T follicular helper cell (primary cell): ENCODE data around the gene MARCHF6.
"Not testable (repeated sequence)": the region's sequence is repeated elsewhere in the genome, so short reads cannot be mapped to it uniquely, and the experiment has no call there.

Source experiments
- DNase-seq: peaks from one replicate; pipeline ENCODE4 v3.0.0-alpha.2; 2020; ENCODE audit warnings: low read depth
- total RNA-seq, 2 experiments: gene quantifications; one replicate each; lab custom pipeline; 2026; lab: John Stamatoyannopoulos, UW

MARCHF6 gene
- total RNA-seq, result 132 to 163 reads per million in 2 experiments

DNA sequence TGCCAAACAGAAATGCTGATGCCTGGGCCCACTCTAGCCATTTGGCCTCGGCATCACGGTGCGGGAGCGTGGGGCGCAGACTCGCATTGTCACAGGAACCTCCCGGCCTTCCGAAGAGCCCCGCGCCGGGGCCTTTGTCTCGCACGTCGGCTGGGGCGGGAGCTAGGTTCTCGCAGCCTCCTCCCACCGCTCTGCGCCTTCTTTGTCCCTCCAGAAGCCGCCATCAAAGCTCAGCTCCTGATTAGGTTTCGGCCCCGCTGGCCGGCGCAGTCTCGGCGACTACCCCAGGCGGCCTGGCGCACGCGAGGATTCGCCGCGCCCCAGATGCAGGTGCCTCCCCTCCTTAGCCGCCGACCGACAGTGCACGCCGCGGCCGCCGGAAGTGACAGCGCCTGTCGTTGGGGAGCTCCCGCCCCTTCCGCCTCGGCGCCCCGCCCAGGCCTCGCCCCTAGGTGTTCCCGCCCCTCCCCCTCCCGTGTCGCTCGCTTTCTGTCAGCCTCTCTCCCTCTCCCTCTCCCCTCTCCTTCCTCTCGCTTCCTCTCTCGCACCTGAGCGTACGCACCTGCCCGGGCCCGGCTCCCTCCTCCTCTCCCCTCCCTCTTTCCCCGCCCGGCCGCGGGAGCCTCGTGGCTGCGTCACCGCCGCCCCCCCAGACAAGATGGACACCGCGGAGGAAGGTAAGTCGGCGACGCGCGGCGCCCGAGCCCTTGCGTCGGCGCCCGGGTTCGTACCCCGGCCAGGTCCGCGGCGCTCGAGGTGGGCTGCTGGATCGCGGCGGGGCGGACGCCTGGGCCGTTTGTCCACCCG, at the start of gene MARCHF6:
TSS of gene MARCHF6 (plus strand) at position 455 of the 807 bp plus-strand sequence. CDS start at position 659, 204 bp downstream.
- peak; percentile 96 for DNase-seq

DNA sequence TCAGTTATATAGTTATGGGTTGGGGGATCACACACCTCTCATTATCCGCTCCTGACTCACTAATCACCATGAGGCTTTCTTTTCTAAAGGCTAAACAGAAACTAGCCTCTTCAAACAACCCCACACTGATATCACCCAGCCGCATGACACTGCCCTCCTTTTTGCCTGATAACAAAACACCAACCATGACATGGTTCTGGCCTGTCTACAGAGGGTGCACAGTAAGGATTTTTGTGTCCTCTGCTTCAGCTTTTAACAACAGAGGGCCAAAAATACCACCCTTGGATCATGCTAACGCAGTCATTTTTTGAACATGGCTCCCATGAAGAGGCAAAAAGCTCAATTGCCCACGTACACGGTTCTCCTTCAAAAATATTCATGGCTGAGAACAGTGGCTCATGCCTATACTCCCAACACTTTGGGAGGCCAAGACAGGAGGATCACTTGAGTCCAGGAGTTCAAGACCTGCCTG, 49.8 kb upstream of the MARCHF6 start:
- no peak for DNase-seq

DNA sequence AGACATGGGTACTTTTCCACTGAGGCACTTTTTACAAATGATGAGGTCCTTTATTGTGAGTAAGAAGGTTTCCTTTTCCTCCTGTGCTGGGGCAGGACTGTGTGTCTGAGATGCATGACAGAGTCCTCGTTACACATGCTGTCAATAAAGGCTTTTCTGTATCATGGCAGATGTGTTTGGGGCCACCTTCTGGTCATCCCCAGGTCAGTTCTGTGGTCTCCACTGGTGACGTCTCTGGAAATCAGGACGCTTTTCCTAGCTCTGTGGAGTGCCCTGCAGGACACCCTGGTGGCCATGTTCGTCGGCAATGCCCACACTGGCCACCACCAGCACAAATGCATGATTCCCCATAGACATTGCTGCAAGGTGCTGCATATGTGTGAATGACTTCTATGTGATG, 48.6 kb upstream of the MARCHF6 start:
- no peak for DNase-seq

GRCh38 chr5:10306114-10306513, 47.4 kb upstream of the MARCHF6 start:
- DNase-seq, result no peak

DNA sequence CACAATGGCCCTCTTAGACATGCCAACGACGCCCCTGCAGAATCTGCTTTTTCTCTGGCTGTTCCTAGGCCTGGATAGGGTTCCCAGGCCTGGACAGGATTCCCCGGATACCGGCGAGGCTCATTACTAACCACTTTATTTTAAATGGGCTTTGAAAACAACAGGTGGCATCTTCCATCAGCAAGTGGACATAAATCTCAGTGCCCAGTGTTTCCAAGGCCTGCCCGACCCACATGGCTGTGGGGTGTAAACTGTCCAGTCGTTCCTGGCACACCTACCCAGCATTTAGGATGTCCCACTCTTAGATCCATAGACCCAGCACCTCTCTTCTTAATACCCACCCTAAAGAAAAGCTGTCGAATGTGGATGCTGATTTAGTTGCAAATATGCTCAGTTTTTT, 46.7 kb upstream of the MARCHF6 start:
- no peak for DNase-seq

- DNase-seq, result no peak
Observed at GRCh38 chr5:10307206-10308148, 46.0 kb upstream of the MARCHF6 start, which contains the start of gene CMBL. TSS of gene CMBL (minus strand) at chr5:10307902. CDS start at chr5:10290762, 17,140 bp downstream.

- DNase-seq, result no peak
Observed at GRCh38 chr5:10308844-10309243, 44.7 kb upstream of the MARCHF6 start.

DNA sequence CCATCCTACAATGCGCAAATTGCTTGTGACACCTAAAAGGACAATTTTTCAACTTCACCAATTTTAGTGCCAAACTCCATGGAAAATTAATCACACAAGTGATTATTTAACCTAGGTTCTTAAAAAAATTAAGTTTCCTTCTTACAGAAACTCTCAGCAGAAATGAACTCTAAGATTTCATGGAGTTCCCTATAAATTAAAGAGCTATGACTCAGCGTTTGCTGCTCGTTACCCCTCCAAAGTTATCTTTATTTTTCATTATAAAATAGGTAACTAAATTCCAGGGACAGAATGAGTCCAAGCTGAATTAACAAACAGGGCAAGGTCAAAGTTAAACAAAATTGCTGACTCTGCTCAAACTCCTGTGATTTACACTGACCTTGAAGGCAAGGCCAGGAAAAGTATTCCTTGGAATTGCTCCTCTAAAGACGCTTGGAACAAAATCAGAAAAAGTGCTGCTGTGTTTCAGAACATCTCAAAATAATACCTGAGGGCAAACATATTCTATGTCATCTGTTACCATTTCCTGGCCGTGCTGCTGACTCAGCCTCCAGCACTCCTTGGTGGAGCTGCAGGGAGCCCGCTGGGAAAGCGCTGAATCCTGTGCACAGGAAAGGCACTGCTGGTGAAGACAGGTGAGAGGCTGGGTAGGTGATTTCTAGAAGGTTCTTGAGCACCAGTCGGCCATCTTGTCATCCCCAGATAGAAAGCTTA, 43.3 kb upstream of the MARCHF6 start:
- DNase-seq, result no peak

DNA sequence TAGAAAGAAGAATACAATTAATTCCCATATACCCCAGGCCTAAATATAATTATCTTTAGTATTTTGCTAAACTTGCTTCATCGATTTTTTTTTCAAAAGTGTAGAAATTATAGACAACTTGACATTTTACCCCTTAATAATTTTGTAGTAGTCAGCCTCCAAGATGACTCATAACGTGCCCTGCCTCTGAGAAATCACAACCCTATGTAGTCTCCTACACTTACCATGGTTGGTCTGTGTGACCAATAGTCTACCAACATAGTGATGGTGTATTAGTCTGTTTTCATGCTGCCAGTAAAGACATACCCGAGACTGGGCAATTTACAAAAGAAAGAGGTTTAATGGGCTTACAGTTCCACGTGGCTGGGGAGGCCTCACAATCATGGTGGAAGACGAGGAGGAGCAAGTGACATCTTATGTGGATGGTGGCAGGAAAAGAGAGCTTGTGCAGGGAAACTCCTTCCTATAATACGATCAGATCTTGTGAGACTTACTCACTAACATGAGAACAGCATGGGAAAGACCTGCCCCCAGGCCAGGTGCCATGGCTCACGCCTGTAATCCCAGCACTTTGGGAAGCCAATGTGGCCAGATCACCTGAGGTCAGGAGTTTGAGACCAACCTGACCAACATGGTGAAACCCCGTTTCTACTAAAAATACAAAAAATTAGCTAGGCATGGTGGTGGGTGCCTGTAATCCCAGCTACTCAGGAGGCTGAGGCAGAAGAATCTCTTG, 42.5 kb upstream of the MARCHF6 start:
- not testable (repeated sequence) for DNase-seq

GRCh38 chr5:10311595-10312425, 41.7 kb upstream of the MARCHF6 start:
- DNase-seq, result no peak

DNA sequence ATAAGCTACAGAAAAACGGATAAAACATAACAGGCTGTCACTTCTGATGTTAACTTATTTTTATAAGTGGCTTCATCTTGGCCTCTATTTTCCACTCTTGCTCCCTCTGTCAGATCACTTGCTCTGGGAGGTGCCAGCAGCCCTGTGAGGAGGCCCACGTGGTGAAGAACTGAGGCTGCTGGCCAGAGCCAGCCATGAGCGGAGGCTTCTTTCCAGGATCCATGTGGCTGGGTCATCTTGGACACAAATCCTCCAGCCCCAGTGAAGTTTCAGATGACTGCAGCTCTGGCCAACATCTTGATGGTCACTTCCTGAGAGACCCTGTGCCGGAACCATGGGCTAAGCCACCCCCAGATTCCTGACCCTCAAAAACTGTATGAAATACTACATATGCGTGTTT, 38.3 kb upstream of the MARCHF6 start:
- no peak for DNase-seq

GRCh38 chr5:10315824-10316509, 37.5 kb upstream of the MARCHF6 start:
- DNase-seq, result no peak

- DNase-seq, result no peak
Observed at GRCh38 chr5:10317825-10318682, 35.4 kb upstream of the MARCHF6 start.

DNA sequence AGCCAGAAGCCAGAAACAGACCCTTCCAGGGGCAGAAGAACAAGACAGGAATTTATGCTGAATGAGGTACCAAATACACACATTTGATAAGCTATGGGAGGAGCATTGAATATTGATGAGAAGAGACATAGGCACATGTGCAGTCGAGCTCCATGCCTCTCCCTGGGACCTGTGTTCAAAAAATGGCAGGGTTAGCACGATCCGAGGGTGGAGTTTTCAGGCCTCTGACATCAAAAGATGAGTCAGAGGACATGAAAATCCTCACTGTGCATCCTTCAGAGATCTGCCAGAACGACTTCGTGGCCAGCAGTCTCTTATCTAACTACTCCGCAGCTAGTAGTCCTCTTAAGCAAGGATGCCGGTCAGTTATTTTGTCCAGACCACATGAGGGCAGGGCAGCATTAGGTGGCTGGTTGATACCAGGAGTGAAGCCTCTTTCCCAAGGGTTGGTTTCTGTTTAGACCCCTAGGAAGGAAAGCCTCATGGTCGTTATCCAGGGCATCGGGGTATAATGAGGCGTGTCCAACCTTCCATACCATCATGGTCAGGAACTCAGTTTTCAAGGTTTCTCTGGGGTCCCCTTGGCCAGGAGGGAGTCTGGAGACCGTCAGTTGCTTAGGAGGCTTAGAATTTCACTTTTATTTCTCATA, 34.2 kb upstream of the MARCHF6 start:
- DNase-seq, result no peak

DNA sequence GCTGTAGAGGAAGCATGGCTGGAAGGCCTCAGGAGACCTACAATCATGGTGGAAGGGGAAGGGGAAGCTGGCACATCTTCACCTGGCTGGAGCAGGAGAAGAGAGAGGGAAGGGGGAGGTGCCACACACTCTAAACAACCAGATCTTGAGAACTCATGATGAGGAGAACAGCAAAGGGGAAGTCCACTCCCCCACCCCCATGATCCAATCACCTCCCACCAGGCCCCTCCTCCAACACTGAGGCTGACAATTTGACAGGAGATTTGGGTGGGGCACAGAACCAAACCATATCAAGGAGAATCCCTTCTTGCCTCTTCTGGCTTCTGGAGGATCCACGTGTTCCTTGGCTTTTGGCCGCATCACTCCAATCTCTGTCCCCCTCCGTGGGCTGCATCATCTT, 32.7 kb upstream of the MARCHF6 start:
- DNase-seq, result no peak

GRCh38 chr5:10321882-10322281, 31.6 kb upstream of the MARCHF6 start:
- DNase-seq, result no peak

DNA sequence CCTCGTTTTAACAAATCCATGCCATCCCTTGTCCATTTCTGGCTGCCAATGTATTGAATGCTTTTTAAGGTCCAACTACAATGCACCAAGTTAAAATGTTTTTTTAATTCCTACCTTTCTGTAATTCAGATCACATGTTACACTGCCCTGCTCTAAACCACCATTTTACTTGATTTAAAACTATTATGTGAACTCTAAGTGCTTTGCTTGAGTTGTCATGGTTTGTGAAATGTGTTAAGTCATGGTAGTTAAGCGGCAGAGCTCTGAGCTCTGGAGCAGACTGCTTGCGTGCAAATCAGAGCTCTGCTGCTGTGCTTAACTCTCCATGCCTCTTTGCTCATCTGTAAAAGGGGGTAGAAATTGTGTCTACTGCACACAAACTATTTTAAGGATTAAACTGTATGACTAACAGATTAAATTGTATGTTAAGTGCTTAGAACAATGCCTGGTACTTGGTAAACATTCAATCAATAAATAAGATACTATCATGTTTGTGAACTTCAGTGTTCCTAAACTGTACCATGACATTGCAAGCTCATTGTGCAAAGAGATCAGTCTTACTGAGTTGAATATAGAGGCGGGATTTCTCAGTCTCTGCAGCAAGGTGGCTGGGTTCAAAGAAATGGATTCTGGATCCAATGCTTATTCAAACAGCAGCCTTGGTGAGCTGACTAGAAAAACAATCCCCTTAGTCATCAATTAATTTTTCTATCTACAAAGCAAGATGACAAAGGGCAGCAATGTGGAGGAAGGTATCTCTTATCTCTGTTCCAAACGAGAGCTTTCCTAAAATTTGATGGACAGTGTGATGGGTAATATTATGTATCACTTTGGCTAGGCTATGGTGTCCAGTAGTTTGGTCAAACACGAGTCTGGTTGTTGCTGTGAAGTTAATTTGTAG, 29.7 kb upstream of the MARCHF6 start:
- no peak for DNase-seq
